Loucy (cell line): ENCODE results near the gene LAYN.

Experiments used
- H2AFZ ChIP-seq: fragments of 200-600 bp; sonication (generic); 2 replicates; pipeline ENCODE4 v1.6.0; 2016; ENCODE audit warnings: antibody characterized with exemption, mild to moderate bottlenecking, low read length, moderate library complexity
- H3F3A ChIP-seq: fragments of 200-600 bp; 2 replicates; pipeline ENCODE4 v1.6.0; 2016; ENCODE audit warnings: antibody characterized with exemption, low read depth, mild to moderate bottlenecking
- H3K27me3 ChIP-seq: fragments of 200-600 bp; sonication (generic); 2 replicates; pipeline ENCODE4 v1.6.1; 2014; ENCODE audit warnings: low read length, mild to moderate bottlenecking; ENCODE audit not compliant: insufficient read depth, poor library complexity, severe bottlenecking
- H3K36me3 ChIP-seq: fragments of 200-600 bp; sonication (generic); 2 replicates; pipeline ENCODE4 v1.6.1; 2016; ENCODE audit warnings: low read length; ENCODE audit not compliant: insufficient read depth
- H3K4me1 ChIP-seq: fragments of 200-600 bp; sonication (generic); 2 replicates; pipeline ENCODE4 v1.5.1; 2014; ENCODE audit warnings: low read length, mild to moderate bottlenecking; ENCODE audit not compliant: insufficient read depth, poor library complexity, severe bottlenecking
- H3K4me2 ChIP-seq: fragments of 200-600 bp; sonication (generic); 2 replicates; pipeline ENCODE4 v1.6.0; 2014; ENCODE audit warnings: antibody characterized with exemption, low read length, low read depth, mild to moderate bottlenecking; ENCODE audit not compliant: poor library complexity, severe bottlenecking
- H3K4me3 ChIP-seq: fragments of 200-600 bp; sonication (generic); 2 replicates; pipeline ENCODE4 v1.5.1; 2014; ENCODE audit warnings: low read length, mild to moderate bottlenecking, mixed read lengths; ENCODE audit not compliant: poor library complexity, severe bottlenecking
- H3K79me2 ChIP-seq: fragments of 200-600 bp; sonication (generic); 2 replicates; pipeline ENCODE4 v1.6.1; 2014; ENCODE audit warnings: low read length; ENCODE audit not compliant: insufficient read depth
- H3K9ac ChIP-seq: fragments of 200-600 bp; sonication (generic); 2 replicates; pipeline ENCODE4 v1.6.0; 2014; ENCODE audit warnings: mild to moderate bottlenecking, low read depth, low read length, moderate library complexity; ENCODE audit not compliant: poor library complexity, severe bottlenecking
- H3K9me2 ChIP-seq: fragments of 200-600 bp; sonication (generic); replicated peaks from 2 replicates; pipeline ENCODE4 v1.6.1; 2016; ENCODE audit warnings: low read depth, low read length, mixed read lengths
- H3K9me3 ChIP-seq: fragments of 200-600 bp; sonication (generic); 2 replicates; pipeline ENCODE4 v1.6.1; 2014; ENCODE audit warnings: mild to moderate bottlenecking, antibody characterized with exemption, low read length, low read depth; ENCODE audit not compliant: insufficient read depth
- H4K20me1 ChIP-seq: fragments of 200-600 bp; sonication (generic); 2 replicates; pipeline ENCODE4 v1.6.0; 2014; ENCODE audit warnings: antibody characterized with exemption, low read length, mild to moderate bottlenecking; ENCODE audit not compliant: insufficient read depth, poor library complexity, severe bottlenecking
- CTCF ChIP-seq: fragments of 200-600 bp; sonication (generic); conservative IDR thresholded peaks from 2 replicates; pipeline ENCODE4 v1.5.1; 2014; ENCODE audit warnings: mild to moderate bottlenecking, antibody characterized with exemption, low read length
- EZH2phosphoT487 ChIP-seq: fragments of 200-600 bp; IDR thresholded peaks from 2 replicates; pipeline ENCODE4 v1.6.1; 2018; ENCODE audit warnings: antibody characterized with exemption, mild to moderate bottlenecking, moderate library complexity, borderline replicate concordance

Gene LAYN

DNA sequence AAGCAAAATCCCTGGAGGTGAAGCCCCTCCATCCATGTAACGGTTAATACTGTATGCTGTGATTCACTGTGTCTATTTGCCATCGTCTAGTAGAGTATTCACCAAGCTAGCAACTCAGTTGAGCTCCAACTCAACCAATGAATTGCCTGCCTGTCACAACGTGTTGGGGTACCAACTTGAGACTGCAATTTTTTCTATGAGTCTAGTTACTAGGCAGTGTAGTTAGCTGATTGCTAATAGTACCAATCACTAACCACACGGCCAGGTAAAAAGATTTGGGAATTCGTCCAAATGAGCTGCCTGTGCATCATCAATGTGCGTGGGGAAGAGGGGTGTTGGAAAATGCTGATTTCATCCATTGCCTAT is 27.3 kb upstream of the LAYN start:
- Histone ChIP-seq H3K4me1 (no peaks in the 10 kb centered on the region), H3K27me3 (no peaks in the 10 kb centered on the region), H3K79me2 (no peaks in the 10 kb centered on the region), H2AFZ (no peak overlapping the region), H3K9ac (no peak overlapping the region), H3K9me2 (no peaks in the 10 kb centered on the region), H4K20me1 (no peaks in the 10 kb centered on the region), H3K4me3 (no peak overlapping the region), H3K36me3 (no peaks in the 10 kb centered on the region), H3F3A (no peaks in the 10 kb centered on the region), H3K4me2 (no peak overlapping the region), H3K9me3 (no peaks in the 10 kb centered on the region)
- TF ChIP-seq EZH2phosphoT487: no peak
- TF ChIP-seq CTCF: no peak

DNA sequence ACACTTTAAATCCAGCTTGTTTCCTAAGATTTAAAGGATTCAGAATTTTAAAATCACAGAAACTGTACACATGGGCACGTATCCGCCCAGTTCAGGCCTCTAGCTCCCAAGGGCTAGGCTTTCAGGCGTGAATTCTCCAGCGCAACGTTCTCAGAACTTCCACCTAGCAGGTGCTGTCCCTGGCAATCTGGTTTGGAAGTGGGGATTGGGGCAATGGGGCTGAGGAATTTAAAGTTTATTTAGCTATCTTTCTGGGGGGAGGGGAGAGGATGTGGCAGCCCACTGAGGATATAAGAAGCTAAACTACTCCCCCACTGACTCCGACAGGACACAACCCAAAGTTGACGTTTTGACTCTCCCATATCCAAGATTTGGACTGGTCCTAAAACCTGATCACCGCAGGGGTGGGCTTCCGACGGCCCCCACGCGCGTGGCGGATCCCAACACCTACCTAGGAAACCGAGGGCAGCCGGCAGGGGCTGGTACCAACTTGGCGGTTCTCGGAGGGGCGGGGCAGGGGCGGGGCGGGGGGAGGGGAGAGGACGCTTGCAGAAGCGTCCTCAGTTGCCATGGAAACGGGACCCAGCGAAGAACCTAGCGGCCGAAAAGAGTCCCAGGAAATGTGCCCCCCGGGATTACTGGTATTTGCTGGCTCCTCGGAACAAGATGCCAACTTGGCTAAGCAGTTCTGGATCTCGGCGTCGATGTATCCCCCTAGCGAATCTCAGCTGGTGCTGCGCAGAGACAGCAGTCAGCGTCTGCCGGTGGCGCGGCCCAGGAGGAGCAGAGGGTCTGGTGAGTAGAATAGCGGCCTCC is 26.1 kb upstream of the LAYN start, which contains the start of gene HOATZ:
Gene HOATZ (plus strand): TSS at position 563 of the 816 bp plus-strand sequence. CDS start 7 bp downstream, at position 570.
- no peaks in the 10 kb centered on the region for H3K4me1 ChIP-seq
- no peaks in the 10 kb centered on the region for H3K9me2 ChIP-seq
- no peaks in the 10 kb centered on the region for H3K79me2 ChIP-seq
- no peak within 1 kb of the TSS for H3K9ac ChIP-seq
- H3K4me3 ChIP-seq: no peak within 1 kb of the TSS
- H4K20me1 ChIP-seq: no peaks in the 10 kb centered on the region
- H3K36me3 ChIP-seq: no peaks in the 10 kb centered on the region
- H2AFZ ChIP-seq: peak within 1 kb of the TSS; percentile 22; the same call in 1 of the 2 replicates
- TF ChIP-seq EZH2phosphoT487 (no peak), CTCF (no peak)
- H3F3A ChIP-seq: no peaks in the 10 kb centered on the region
- no peaks in the 10 kb centered on the region for H3K9me3 ChIP-seq
- no peaks in the 10 kb centered on the region for H3K27me3 ChIP-seq
- no peak within 1 kb of the TSS for H3K4me2 ChIP-seq

DNA sequence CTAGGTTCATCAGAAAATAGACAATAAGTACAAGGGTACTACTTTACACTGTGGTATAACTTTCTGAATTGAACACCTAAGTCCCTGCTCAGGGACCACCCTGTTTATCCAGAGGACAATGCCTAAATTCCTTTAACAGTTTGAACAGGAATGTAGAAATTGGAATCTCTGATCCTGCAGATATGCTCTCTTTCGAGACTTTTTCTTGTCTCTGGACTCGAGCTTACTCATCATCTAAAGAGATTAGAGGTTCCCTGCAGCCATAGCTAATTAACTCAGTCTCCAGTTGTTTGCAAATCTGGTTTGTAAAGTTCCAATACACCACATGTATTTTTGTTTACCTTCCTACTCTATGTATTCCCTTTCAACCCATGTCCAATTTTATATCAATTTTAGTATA is 24.9 kb upstream of the LAYN start:
- no peak overlapping the region for H3K4me2 ChIP-seq
- no peak overlapping the region for H3K4me3 ChIP-seq
- no peaks in the 10 kb centered on the region for H3K4me1 ChIP-seq
- no peaks in the 10 kb centered on the region for H3K9me2 ChIP-seq
- H2AFZ ChIP-seq: 0 out of 2 replicates have a peak overlapping the region, but pooled peaks have one; percentile 22
- no peaks in the 10 kb centered on the region for H3K36me3 ChIP-seq
- no peaks in the 10 kb centered on the region for H3K9me3 ChIP-seq
- H3F3A ChIP-seq: no peaks in the 10 kb centered on the region
- H3K9ac ChIP-seq: no peak overlapping the region
- no peaks in the 10 kb centered on the region for H3K79me2 ChIP-seq
- no peaks in the 10 kb centered on the region for H4K20me1 ChIP-seq
- TF ChIP-seq CTCF: no peak
- no peak for TF ChIP-seq EZH2phosphoT487
- no peaks in the 10 kb centered on the region for H3K27me3 ChIP-seq
